Panc1 (cell line): Measurements from ENCODE around the gene MDM2.

Experiments
- POLR2AphosphoS5 ChIP-seq: IDR thresholded peaks from 2 replicates; pipeline ENCODE4 v1.6.1; 2012; ENCODE audit warnings: mild to moderate bottlenecking, low read depth, low read length, moderate library complexity
- SIN3A ChIP-seq: IDR thresholded peaks from 2 replicates; pipeline ENCODE4 v1.6.1; 2012; ENCODE audit warnings: low read depth, mild to moderate bottlenecking, low read length, moderate library complexity, borderline replicate concordance; ENCODE audit not compliant: insufficient read depth
- TCF7L2 ChIP-seq: IDR thresholded peaks from 2 replicates; pipeline ENCODE4 v1.6.1; 2011; ENCODE audit warnings: mild to moderate bottlenecking, low read depth, low read length, inconsistent platforms
- TF ChIP-seq, protein P1 (sequence below): fragments of 450-650 bp; IDR thresholded peaks from 2 replicates; pipeline ENCODE4 v1.5.1; 2017; ENCODE audit warnings: mild to moderate bottlenecking
- TF ChIP-seq, protein P2 (sequence below), 2 experiments: IDR thresholded peaks; 2 replicates each; pipeline ENCODE4 v1.6.1; 2011 to 2012; ENCODE audit warnings: low read depth in 2 of 2, control low read depth in 1 of 2, low read length in 1 of 2, mild to moderate bottlenecking in 1 of 2, moderate library complexity in 1 of 2; ENCODE audit not compliant: insufficient read depth in 1 of 2

DNA sequence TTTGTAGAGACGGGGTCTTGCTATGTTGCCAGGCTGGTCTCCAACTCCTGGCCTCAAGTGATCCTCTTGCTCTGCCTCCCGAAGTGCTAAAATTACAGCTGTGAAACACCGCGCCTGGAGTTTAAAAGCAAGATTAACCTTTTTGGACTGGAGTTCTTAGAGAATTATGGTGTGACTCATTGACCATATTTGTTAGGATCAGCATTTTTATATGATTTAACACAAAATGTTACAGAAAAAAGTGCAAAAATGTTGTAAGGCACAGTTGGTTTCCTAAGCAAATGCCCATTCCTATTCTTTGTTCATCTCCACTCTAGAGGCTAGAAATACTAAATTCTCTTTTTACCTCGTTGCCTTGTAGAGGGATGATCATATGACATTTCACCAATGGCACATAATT, 34.4 kb upstream of the MDM2 start:
- TF ChIP-seq, protein P1, sequence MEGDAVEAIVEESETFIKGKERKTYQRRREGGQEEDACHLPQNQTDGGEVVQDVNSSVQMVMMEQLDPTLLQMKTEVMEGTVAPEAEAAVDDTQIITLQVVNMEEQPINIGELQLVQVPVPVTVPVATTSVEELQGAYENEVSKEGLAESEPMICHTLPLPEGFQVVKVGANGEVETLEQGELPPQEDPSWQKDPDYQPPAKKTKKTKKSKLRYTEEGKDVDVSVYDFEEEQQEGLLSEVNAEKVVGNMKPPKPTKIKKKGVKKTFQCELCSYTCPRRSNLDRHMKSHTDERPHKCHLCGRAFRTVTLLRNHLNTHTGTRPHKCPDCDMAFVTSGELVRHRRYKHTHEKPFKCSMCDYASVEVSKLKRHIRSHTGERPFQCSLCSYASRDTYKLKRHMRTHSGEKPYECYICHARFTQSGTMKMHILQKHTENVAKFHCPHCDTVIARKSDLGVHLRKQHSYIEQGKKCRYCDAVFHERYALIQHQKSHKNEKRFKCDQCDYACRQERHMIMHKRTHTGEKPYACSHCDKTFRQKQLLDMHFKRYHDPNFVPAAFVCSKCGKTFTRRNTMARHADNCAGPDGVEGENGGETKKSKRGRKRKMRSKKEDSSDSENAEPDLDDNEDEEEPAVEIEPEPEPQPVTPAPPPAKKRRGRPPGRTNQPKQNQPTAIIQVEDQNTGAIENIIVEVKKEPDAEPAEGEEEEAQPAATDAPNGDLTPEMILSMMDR, result no peak
- no peak for TF ChIP-seq POLR2AphosphoS5
- TF ChIP-seq SIN3A, result no peak
- TF ChIP-seq, protein P2, sequence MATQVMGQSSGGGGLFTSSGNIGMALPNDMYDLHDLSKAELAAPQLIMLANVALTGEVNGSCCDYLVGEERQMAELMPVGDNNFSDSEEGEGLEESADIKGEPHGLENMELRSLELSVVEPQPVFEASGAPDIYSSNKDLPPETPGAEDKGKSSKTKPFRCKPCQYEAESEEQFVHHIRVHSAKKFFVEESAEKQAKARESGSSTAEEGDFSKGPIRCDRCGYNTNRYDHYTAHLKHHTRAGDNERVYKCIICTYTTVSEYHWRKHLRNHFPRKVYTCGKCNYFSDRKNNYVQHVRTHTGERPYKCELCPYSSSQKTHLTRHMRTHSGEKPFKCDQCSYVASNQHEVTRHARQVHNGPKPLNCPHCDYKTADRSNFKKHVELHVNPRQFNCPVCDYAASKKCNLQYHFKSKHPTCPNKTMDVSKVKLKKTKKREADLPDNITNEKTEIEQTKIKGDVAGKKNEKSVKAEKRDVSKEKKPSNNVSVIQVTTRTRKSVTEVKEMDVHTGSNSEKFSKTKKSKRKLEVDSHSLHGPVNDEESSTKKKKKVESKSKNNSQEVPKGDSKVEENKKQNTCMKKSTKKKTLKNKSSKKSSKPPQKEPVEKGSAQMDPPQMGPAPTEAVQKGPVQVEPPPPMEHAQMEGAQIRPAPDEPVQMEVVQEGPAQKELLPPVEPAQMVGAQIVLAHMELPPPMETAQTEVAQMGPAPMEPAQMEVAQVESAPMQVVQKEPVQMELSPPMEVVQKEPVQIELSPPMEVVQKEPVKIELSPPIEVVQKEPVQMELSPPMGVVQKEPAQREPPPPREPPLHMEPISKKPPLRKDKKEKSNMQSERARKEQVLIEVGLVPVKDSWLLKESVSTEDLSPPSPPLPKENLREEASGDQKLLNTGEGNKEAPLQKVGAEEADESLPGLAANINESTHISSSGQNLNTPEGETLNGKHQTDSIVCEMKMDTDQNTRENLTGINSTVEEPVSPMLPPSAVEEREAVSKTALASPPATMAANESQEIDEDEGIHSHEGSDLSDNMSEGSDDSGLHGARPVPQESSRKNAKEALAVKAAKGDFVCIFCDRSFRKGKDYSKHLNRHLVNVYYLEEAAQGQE (IDR thresholded peaks at IDR 0.05; ENCODE audit: insufficient read depth in 1 of 2, low read depth in 2 of 2, low read length in 1 of 2), result no peak
- TF ChIP-seq TCF7L2, result no peak
